ENCODE results near the gene ITIH5. TPM values are rescaled to one million over a fixed set of nuclear protein-coding genes. Genes with fewer than 3 reads are reported as not detected.

The ITIH5 gene
- total and polyA plus RNA-seq, 2 donors (not counting 1 experiment from before 2014, with no cell fraction given): not detected

DNA sequence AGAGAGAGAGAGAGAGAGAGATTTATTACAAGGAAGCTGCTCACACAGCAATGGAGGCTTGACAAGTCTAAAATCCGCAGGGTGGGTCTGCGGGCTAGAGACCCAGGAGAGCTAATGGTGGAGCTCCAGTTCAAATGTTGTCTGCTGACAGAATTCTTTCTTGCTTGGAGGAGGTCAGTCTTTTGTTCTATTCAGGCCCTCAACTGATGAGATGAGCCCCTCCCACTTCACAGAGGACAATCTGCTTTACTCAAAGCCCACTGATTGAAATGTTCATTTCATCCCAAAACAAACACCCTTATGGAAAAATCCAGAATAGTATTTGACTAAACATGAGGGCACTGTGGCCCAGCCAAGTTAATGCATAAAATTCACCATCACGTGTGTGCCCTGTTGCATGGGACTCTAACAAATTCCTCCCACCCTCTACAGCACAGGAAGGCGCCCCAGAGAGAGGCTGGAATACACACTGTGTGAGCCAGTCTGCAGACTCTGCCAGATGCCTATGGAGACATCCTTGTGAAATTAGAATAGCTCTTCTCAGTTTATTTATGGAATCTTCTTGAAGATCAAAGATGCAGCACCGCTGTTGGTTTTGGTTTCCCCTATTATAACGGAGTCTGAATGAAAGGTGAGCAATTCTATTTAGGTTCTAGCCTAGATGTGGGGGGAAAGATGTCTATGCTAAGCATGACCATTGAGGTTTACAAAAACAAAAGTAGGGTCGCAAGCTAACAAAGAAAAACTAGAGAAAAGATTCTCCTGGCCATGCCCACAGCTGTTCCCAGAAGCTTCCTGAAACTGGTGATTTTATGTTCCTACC, 132.9 kb downstream of the ITIH5 start:
- no peak overlapping the region for H3K4me3 Mint-ChIP-seq
- ChIA-PET CTCF (interaction anchor here (1.4 to 1.6 kb wide), 2 partner anchors 8 to 10 kb away, joined by 4 to 10 read pairs; no protein-coding TSS in a partner anchor), POLR2A (no interaction called here)
- DNase-seq (no peak), ATAC-seq (ENCODE audit: low read depth) (no peak)
- WGBS (ENCODE audit: insufficient coverage): 92% methylated on average over 6 of the region's 7 CpGs
- H3K9me3 Mint-ChIP-seq (ENCODE audit: insufficient read depth): peaks cover 6% of the 10 kb centered on the region
- TF ChIP-seq, protein P1, sequence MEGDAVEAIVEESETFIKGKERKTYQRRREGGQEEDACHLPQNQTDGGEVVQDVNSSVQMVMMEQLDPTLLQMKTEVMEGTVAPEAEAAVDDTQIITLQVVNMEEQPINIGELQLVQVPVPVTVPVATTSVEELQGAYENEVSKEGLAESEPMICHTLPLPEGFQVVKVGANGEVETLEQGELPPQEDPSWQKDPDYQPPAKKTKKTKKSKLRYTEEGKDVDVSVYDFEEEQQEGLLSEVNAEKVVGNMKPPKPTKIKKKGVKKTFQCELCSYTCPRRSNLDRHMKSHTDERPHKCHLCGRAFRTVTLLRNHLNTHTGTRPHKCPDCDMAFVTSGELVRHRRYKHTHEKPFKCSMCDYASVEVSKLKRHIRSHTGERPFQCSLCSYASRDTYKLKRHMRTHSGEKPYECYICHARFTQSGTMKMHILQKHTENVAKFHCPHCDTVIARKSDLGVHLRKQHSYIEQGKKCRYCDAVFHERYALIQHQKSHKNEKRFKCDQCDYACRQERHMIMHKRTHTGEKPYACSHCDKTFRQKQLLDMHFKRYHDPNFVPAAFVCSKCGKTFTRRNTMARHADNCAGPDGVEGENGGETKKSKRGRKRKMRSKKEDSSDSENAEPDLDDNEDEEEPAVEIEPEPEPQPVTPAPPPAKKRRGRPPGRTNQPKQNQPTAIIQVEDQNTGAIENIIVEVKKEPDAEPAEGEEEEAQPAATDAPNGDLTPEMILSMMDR (IDR thresholded peaks at IDR 0.05): no peak
- TF ChIP-seq EZH2 (IDR thresholded peaks at IDR 0.05; ENCODE audit: borderline replicate concordance, insufficient read depth, low read depth, low read length, poor library complexity, severe bottlenecking): no peak
- peaks cover 31% of the 10 kb centered on the region for H3K27me3 Mint-ChIP-seq
- no peaks in the 10 kb centered on the region for H3K79me2 ChIP-seq (ENCODE audit: control insufficient read depth, insufficient read depth, low read length)
- intact Hi-C loops (cut with micrococcal nuclease): no loop called here
- H3K4me3 ChIP-seq (ENCODE audit: control extremely low read depth in 1 of 5, extremely low read depth in 1 of 5, insufficient read depth in 1 of 5, low read depth in 2 of 5, low read length in 4 of 5): no peak overlapping the region
- H3K4me2 ChIP-seq (replicated peaks; ENCODE audit: low read depth, low read length, poor library complexity, severe bottlenecking): no peak overlapping the region
- H3K9ac ChIP-seq (ENCODE audit: low read length): no peak overlapping the region
- H3K36me3 ChIP-seq (replicated peaks in 1 of 2; ENCODE audit: control extremely low read depth in 1 of 2, control insufficient read depth in 1 of 2, extremely low read depth in 1 of 2, insufficient read depth in 2 of 2, low read length in 1 of 2): no peaks in the 10 kb centered on the region
- H3K27ac Mint-ChIP-seq: no peak overlapping the region
- H4K20me1 ChIP-seq (ENCODE audit: control insufficient read depth, insufficient read depth, low read length, poor library complexity, severe bottlenecking): no peaks in the 10 kb centered on the region
- H2AFZ ChIP-seq (ENCODE audit: insufficient read depth, low read depth, low read length, poor library complexity, severe bottlenecking): no peak overlapping the region
- H3K27me3 ChIP-seq (replicated peaks in 1 of 4; ENCODE audit: control extremely low read depth in 1 of 4, control insufficient read depth in 3 of 4, insufficient read depth in 4 of 4, low read length in 3 of 4): peaks cover 0 to 6% (median 2%) of the 10 kb centered on the region in 4 experiments
- H3K4me1 Mint-ChIP-seq: no peaks in the 10 kb centered on the region
- H3K4me1 ChIP-seq (ENCODE audit: control insufficient read depth in 2 of 2, insufficient read depth in 2 of 2, low read length in 2 of 2): no peaks in the 10 kb centered on the region
- H3K9me3 ChIP-seq (ENCODE audit: control extremely low read depth in 1 of 3, control insufficient read depth in 2 of 3, insufficient read depth in 1 of 3, low read length in 2 of 3): peaks cover 0 to 4% (median 0%) of the 10 kb centered on the region in 3 donors
- H3K27ac ChIP-seq (ENCODE audit: low read length in 2 of 2): no peak overlapping the region
